ENCODE measurements around the gene CHAMP1.

The CHAMP1 gene

DNA sequence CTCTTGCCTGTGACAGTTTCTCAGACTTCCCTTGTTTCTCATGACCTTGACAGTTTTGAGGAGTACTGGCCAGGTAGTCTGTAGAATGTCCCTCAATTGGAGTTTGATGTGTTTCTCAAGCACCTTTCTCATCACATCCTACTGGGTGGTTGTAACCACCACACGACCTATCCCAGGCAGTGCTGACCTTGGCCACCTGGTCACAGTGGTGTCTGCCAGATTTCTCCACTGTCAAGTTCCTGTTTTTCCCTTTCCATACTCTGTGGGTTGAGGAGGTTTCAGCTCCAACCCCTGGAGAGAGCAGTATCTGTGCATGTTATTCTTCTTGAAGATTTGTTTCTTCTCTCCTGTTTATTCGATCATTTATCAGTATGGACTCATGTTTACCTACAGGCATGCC, 41.3 kb upstream of the CHAMP1 start:
- no peak for TF ChIP-seq CTCF (IDR thresholded peaks at IDR 0.05; ENCODE audit: control insufficient read depth, insufficient read depth, low read depth, low read length, missing control alignments)
- DNase-seq (ENCODE audit: low read depth): no peak
- H3K4me3 ChIP-seq (ENCODE audit: control insufficient read depth, low read depth, low read length): no peak overlapping the region

- no peak overlapping the region for H3K4me3 ChIP-seq (ENCODE audit: control insufficient read depth, low read depth, low read length)
- DNase-seq (ENCODE audit: low read depth): no peak
- no peak for TF ChIP-seq CTCF (IDR thresholded peaks at IDR 0.05; ENCODE audit: control insufficient read depth, insufficient read depth, low read depth, low read length, missing control alignments)
Observed at GRCh38 chr13:114275304-114275703, 39.0 kb upstream of the CHAMP1 start.

- no peak for DNase-seq (ENCODE audit: low read depth)
- TF ChIP-seq CTCF (IDR thresholded peaks at IDR 0.05; ENCODE audit: control insufficient read depth, insufficient read depth, low read depth, low read length, missing control alignments): no peak
Observed at GRCh38 chr13:114279146-114279545, 35.2 kb upstream of the CHAMP1 start.

DNA sequence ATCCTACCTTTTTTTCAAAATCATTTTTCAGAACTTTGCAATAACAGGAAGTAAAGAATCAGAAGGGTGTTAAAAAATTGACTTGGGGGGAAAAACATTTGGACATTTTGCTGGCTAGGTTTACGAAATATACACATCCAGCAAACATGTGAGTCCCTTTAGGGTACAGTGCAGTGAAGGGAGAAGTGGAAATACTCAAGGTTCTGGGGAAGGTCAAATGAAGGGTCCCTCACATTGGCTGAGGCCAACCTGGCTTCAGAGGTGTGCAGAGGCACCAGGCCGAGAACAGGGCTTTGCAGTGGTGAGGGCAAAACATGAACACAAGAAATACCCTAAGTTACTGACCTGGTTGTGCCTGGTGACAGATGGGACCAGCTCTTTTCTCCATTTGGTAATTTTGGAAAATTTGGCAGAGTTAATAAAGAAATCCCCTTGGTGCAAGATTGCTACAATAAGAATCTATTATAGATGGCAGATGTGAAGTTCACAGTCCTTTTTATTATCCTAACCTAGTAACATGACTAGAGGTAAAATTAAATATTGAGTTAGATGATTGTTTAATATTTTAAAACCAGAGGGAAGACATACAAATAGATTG, 34.4 kb upstream of the CHAMP1 start:
- no peak for DNase-seq (ENCODE audit: low read depth)
- H3K4me3 ChIP-seq (ENCODE audit: control insufficient read depth, low read depth, low read length): no peak overlapping the region
- no peak for TF ChIP-seq CTCF (IDR thresholded peaks at IDR 0.05; ENCODE audit: control insufficient read depth, insufficient read depth, low read depth, low read length, missing control alignments)

More at GRCh38 chr13:114279146-114279545, 35.2 kb upstream of the CHAMP1 start:
- no peak overlapping the region for H3K4me3 ChIP-seq (ENCODE audit: control insufficient read depth, low read depth, low read length)

DNA sequence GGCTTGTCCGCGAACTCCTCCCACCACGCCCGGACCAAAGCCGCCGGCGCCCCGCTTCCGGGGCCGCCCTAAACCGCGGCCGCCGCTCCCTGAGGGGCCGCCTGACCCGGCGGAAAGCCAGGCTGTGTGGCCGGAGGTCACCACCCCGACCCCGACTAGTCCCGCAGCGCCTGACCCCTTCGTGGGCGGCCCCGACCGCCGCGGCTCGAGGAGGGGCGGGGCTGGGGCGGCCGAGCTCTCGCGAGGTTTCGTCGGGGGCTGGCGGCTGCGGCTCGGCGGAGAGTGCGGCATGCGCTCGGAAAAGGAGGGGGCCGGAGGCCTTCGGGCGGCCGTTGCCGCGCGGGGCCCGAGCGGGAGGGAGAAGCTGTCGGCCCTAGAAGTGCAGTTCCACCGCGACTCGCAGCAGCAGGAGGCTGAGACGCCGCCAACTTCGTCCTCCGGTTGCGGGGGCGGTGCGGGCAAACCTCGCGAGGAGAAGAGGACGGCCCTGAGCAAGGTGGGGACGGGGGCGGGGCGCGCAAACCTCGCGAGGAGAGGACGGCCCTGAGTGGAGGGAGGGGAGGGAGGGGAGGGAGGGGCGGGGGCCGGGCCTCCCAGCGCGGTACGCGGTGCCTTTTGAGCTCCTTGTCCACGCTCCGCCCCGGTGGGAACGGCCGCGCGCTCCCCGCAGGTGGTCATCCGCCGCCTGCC, 32.8 kb upstream of the CHAMP1 start, which contains the start of gene UPF3A:
UPF3A (plus strand) TSS at position 251 of the 690 bp plus-strand sequence; CDS start at position 290, 39 bp downstream.
- DNase-seq (ENCODE audit: low read depth): peak; percentile 56
- no peak for TF ChIP-seq CTCF (IDR thresholded peaks at IDR 0.05; ENCODE audit: control insufficient read depth, insufficient read depth, low read depth, low read length, missing control alignments)
- peak within 1 kb of the TSS; percentile 54 for H3K4me3 ChIP-seq (ENCODE audit: control insufficient read depth, low read depth, low read length)

- no peak for TF ChIP-seq CTCF (IDR thresholded peaks at IDR 0.05; ENCODE audit: control insufficient read depth, insufficient read depth, low read depth, low read length, missing control alignments)
- no peak for DNase-seq (ENCODE audit: low read depth)
- H3K4me3 ChIP-seq (ENCODE audit: control insufficient read depth, low read depth, low read length): peak overlapping the region; percentile 54
Observed at GRCh38 chr13:114282041-114282670, 32.1 kb upstream of the CHAMP1 start.

Measured in AG09309 (cell line).